ENCODE data around the gene TBC1D8. TPM values are rescaled to one million over a fixed set of nuclear protein-coding genes. Genes with fewer than 3 reads are reported as not detected.

Gene TBC1D8
- polyA plus RNA-seq, 4 donors, result 12.6 to 113 (median 28.2) TPM

DNA sequence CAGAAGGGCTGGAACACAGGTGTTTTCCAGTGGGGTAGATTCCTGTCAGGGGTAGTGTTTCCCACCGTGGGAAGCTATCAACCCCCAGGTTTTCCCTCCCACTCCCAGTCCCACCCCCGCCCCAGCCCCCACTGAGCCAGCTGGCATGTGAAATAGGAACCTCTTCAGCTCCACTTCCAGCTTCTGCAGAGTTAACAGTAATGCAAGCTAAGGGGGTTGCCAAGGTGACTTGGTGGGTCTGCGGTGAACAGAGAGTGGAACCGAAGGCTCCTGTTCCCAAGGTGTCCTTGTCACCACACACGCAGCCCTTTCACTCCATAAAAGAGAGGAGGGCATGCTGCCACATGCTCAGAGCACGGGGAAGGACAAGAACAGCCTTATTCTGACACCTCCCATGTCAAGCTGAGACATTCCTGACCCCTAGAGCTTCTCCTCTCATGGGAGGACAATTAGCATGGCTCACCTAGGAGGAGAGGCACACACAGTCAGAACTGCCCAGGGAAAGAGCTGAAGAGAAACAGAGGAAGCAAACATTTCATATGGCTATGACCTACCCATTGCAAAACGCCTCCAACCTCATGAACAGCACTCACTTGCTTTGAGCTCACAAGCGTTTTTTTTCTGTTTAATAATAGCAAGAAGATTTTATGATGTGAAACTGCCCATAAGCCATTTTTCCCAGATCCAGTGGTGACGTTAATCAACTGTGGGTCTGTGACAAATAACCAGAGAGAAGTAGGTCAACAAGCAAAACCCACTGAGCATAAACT lies 39.8 kb upstream of the TBC1D8 start:
- FAIRE-seq, result no peak
- no peaks in the 10 kb centered on the region for H3K36me3 ChIP-seq (ENCODE audit: control insufficient read depth in 3 of 3, insufficient read depth in 2 of 3, low read depth in 1 of 3, low read length in 3 of 3)
- WGBS, 3 donors, result 52 to 82% (median 55%) methylated on average over 9 of the region's 9 CpGs

DNA sequence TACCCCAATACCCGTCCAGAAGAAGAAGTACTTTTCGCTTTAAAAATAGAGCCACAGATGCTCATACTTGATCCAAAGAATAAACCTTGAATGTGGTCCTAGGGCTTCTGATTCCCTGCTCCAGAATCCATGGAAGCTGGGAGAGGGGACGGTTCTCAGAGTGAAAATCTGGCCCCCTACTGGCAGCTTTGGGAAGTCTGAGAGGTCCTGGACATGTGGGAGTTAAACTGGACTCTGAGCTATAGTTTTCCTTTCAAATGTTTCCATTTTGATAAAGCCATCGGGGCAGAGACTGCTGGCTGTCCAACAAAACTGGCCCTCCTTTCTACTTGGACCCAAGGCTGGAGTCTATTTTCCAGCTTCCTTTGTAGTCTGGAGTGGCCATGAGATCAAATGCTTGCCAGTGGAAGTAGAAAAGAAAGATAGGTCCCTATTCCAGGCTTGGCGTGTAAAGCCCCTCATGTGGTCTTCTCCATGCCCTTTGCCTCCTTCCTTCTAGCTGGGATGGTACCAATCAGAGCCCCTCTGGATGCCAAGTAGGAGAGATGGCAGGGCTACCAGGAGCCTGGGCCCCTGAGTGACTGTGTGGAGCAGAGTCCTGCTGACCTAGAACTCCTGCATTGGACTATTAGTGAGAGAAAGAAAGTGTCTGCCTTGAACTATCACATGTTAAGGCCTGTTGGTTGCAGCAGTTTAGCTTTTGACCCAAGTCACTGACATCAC lies 37.7 kb upstream of the TBC1D8 start:
- no peaks in the 10 kb centered on the region for H3K4me1 ChIP-seq (ENCODE audit: control insufficient read depth in 3 of 3, insufficient read depth in 2 of 3, low read depth in 1 of 3, low read length in 2 of 3)
- H3K36me3 ChIP-seq (ENCODE audit: control insufficient read depth in 3 of 3, insufficient read depth in 2 of 3, low read depth in 1 of 3, low read length in 3 of 3), result no peaks in the 10 kb centered on the region
- H3K27me3 ChIP-seq (ENCODE audit: control insufficient read depth in 3 of 3, insufficient read depth in 3 of 3, low read length in 3 of 3), result no peaks in the 10 kb centered on the region
- no peak overlapping the region for H3K27ac ChIP-seq (ENCODE audit: low read depth in 1 of 3, low read length in 2 of 3)
- peaks cover 0 to 3% of the 10 kb centered on the region in 2 donors for H3K9me3 ChIP-seq (ENCODE audit: control insufficient read depth in 2 of 2, insufficient read depth in 1 of 2, low read depth in 1 of 2, low read length in 1 of 2)
- whole genome bisulfite sequencing, 3 donors, result 76 to 80% (median 77%) methylated on average over 5 of the region's 5 CpGs
- FAIRE-seq, result no peak
- peak; percentile 30 to 31 for DNase-seq
- no peak overlapping the region for H3K4me3 ChIP-seq (ENCODE audit: low read depth in 1 of 3, low read length in 3 of 3)

More for the DNA sequence above, 39.8 kb upstream of the TBC1D8 start:
- H3K4me1 ChIP-seq (ENCODE audit: control insufficient read depth in 3 of 3, insufficient read depth in 2 of 3, low read depth in 1 of 3, low read length in 2 of 3), result no peaks in the 10 kb centered on the region
- H3K9me3 ChIP-seq (ENCODE audit: control insufficient read depth in 2 of 2, insufficient read depth in 1 of 2, low read depth in 1 of 2, low read length in 1 of 2), result peaks cover 0 to 3% of the 10 kb centered on the region in 2 donors
- H3K27me3 ChIP-seq (ENCODE audit: control insufficient read depth in 3 of 3, insufficient read depth in 3 of 3, low read length in 3 of 3), result no peaks in the 10 kb centered on the region
- H3K27ac ChIP-seq (ENCODE audit: low read depth in 1 of 3, low read length in 2 of 3), result peak overlapping the region in 1 of 3 donors; percentile 4
- DNase-seq, result no peak
- H3K4me3 ChIP-seq (ENCODE audit: low read depth in 1 of 3, low read length in 3 of 3), result no peak overlapping the region

DNA sequence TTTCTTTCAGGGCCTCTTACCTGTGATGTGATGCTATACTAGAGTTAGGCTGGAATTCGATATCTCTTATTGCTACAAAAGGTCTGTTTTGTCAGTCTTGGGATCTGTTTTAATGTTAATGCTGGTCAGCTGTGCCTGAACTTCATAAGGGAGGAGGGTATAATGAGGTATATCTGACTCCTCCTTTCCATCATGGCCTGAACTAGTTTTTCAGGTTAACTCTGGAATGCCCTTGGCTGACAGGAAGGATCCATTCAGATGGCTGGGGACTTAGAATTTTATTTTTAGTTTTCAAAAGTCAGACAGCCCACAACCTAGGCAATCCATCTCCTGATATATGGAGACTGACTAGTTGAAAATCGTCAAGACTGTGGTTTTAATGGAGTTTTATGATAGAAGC lies 35.9 kb upstream of the TBC1D8 start:
- Histone ChIP-seq H3K36me3 (ENCODE audit: control insufficient read depth in 3 of 3, insufficient read depth in 2 of 3, low read depth in 1 of 3, low read length in 3 of 3) (no peaks in the 10 kb centered on the region), H3K27me3 (ENCODE audit: control insufficient read depth in 3 of 3, insufficient read depth in 3 of 3, low read length in 3 of 3) (no peaks in the 10 kb centered on the region), H3K9me3 (ENCODE audit: control insufficient read depth in 2 of 2, insufficient read depth in 1 of 2, low read depth in 1 of 2, low read length in 1 of 2) (peaks cover 0 to 3% of the 10 kb centered on the region in 2 donors), H3K4me1 (ENCODE audit: control insufficient read depth in 3 of 3, insufficient read depth in 2 of 3, low read depth in 1 of 3, low read length in 2 of 3) (no peaks in the 10 kb centered on the region), H3K4me3 (ENCODE audit: low read depth in 1 of 3, low read length in 3 of 3) (no peak overlapping the region), H3K27ac (ENCODE audit: low read depth in 1 of 3, low read length in 2 of 3) (no peak overlapping the region)
- FAIRE-seq, result no peak
- WGBS, 3 donors, result 78 to 79% (median 78%) methylated on average over 2 of the region's 2 CpGs
- DNase-seq, result no peak

DNA sequence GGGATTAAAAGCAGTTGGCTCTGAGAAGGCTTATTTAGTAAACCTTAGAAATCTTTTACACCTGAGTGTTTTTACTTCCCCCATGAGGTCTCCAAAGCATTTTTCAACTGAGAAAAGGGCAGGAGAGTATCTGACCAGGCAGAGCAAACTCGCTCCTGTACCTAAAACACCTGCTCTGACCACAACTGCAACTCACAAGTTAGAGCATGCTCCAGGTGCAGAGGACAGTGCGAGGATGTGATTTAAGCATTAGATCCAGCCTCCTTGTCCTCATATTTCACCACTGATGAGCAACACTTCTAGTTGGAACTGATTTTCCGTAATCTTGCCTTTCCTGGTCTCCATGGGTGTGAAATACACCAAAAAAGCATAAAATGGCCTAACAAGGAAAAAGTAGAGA lies 34.5 kb upstream of the TBC1D8 start:
- FAIRE-seq, result no peak

DNA sequence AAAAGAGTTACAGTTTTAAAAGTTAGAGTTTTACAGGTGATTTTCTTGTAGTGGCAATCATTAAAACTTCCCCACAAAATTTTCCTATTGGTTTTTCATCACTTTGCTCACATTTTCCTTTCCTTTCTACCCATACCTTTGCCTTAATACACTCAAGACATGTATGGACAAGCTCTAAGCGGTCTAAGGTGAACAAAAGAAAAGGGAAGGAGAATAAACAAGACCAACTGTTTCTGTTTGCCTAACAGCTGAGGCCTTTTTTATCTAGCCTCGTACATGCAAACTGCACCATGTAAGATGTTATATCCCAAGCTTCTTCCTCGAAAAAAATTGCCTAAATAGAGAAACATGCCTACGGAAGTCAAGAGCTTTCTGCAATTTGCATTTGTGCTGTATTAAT lies 33.9 kb upstream of the TBC1D8 start:
- DNase-seq (no peak), FAIRE-seq (no peak)
- H3K27me3 ChIP-seq (ENCODE audit: control insufficient read depth in 3 of 3, insufficient read depth in 3 of 3, low read length in 3 of 3), result no peaks in the 10 kb centered on the region
- no peak overlapping the region for H3K27ac ChIP-seq (ENCODE audit: low read depth in 1 of 3, low read length in 2 of 3)
- no peaks in the 10 kb centered on the region for H3K4me1 ChIP-seq (ENCODE audit: control insufficient read depth in 3 of 3, insufficient read depth in 2 of 3, low read depth in 1 of 3, low read length in 2 of 3)
- H3K9me3 ChIP-seq (ENCODE audit: control insufficient read depth in 2 of 2, insufficient read depth in 1 of 2, low read depth in 1 of 2, low read length in 1 of 2), result peaks cover 0 to 3% of the 10 kb centered on the region in 2 donors
- no peaks in the 10 kb centered on the region for H3K36me3 ChIP-seq (ENCODE audit: control insufficient read depth in 3 of 3, insufficient read depth in 2 of 3, low read depth in 1 of 3, low read length in 3 of 3)
- WGBS, 3 donors, result 72 to 89% (median 81%) methylated on average over 4 of the region's 4 CpGs
- no peak overlapping the region for H3K4me3 ChIP-seq (ENCODE audit: low read depth in 1 of 3, low read length in 3 of 3)

More for the DNA sequence above, 34.5 kb upstream of the TBC1D8 start:
- Histone ChIP-seq H3K27ac (ENCODE audit: low read depth in 1 of 3, low read length in 2 of 3) (no peak overlapping the region), H3K36me3 (ENCODE audit: control insufficient read depth in 3 of 3, insufficient read depth in 2 of 3, low read depth in 1 of 3, low read length in 3 of 3) (no peaks in the 10 kb centered on the region), H3K4me3 (ENCODE audit: low read depth in 1 of 3, low read length in 3 of 3) (no peak overlapping the region), H3K9me3 (ENCODE audit: control insufficient read depth in 2 of 2, insufficient read depth in 1 of 2, low read depth in 1 of 2, low read length in 1 of 2) (peaks cover 0 to 3% of the 10 kb centered on the region in 2 donors), H3K4me1 (ENCODE audit: control insufficient read depth in 3 of 3, insufficient read depth in 2 of 3, low read depth in 1 of 3, low read length in 2 of 3) (no peaks in the 10 kb centered on the region), H3K27me3 (ENCODE audit: control insufficient read depth in 3 of 3, insufficient read depth in 3 of 3, low read length in 3 of 3) (no peaks in the 10 kb centered on the region)
- no peak for DNase-seq
- 86 to 91% (median 91%) methylated on average over 3 of the region's 3 CpGs for WGBS, 3 donors

DNA sequence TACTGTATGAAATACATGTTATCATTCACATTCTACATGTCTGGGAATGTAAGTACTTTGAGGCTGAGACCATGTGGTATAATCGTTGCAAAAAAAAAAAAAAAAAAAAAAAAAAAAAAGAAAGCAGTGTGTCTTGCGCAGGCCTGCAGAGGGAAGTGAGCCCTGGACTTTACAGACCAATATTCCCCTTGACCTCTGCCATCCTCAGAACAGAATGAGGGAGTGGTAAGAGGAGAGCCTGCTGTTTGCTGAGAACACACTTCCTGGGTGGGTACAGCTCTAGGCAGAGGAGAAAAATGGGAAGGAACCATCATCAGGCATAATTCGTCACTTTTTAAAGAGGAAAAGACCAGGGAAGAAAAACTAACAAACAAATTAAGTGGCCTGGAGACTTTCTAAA lies 28.8 kb upstream of the TBC1D8 start:
- Histone ChIP-seq H3K27me3 (ENCODE audit: control insufficient read depth in 3 of 3, insufficient read depth in 3 of 3, low read length in 3 of 3) (no peaks in the 10 kb centered on the region), H3K4me3 (ENCODE audit: low read depth in 1 of 3, low read length in 3 of 3) (no peak overlapping the region), H3K9me3 (ENCODE audit: control insufficient read depth in 2 of 2, insufficient read depth in 1 of 2, low read depth in 1 of 2, low read length in 1 of 2) (no peaks in the 10 kb centered on the region), H3K36me3 (ENCODE audit: control insufficient read depth in 3 of 3, insufficient read depth in 2 of 3, low read depth in 1 of 3, low read length in 3 of 3) (no peaks in the 10 kb centered on the region), H3K27ac (ENCODE audit: low read depth in 1 of 3, low read length in 2 of 3) (no peak overlapping the region), H3K4me1 (ENCODE audit: control insufficient read depth in 3 of 3, insufficient read depth in 2 of 3, low read depth in 1 of 3, low read length in 2 of 3) (no peaks in the 10 kb centered on the region)
- WGBS, 3 donors, result 51 to 73% (median 62%) methylated on average over 3 of the region's 3 CpGs
- DNase-seq, result peak in 1 of 2 donors; percentile 49
- no peak for FAIRE-seq

DNA sequence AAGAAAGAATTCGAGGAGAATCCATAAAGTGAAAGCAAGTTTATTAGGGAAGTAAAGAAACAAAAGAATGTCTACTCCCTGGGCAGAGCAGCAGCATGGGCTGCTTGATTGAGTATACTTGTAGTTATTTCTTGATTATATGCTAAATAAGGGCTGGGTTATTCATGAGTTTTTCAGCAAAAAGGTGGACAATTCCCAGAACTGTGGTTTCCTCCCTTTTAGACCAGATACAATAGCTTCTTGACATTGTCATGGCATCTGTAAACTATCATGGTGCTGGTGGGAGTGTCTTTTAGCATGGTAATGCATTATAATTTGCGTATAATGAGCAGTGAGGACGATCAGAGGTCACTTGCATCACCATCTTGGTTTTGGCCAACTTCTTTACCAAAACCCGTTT lies 25.6 kb upstream of the TBC1D8 start:
- 71 to 83% (median 75%) methylated on average over 4 of the region's 4 CpGs for WGBS, 3 donors
- Histone ChIP-seq H3K9me3 (ENCODE audit: control insufficient read depth in 2 of 2, insufficient read depth in 1 of 2, low read depth in 1 of 2, low read length in 1 of 2) (peaks cover 0 to 10% of the 10 kb centered on the region in 2 donors), H3K27ac (ENCODE audit: low read depth in 1 of 3, low read length in 2 of 3) (no peak overlapping the region), H3K4me3 (ENCODE audit: low read depth in 1 of 3, low read length in 3 of 3) (no peak overlapping the region), H3K4me1 (ENCODE audit: control insufficient read depth in 3 of 3, insufficient read depth in 2 of 3, low read depth in 1 of 3, low read length in 2 of 3) (no peaks in the 10 kb centered on the region), H3K27me3 (ENCODE audit: control insufficient read depth in 3 of 3, insufficient read depth in 3 of 3, low read length in 3 of 3) (no peaks in the 10 kb centered on the region), H3K36me3 (ENCODE audit: control insufficient read depth in 3 of 3, insufficient read depth in 2 of 3, low read depth in 1 of 3, low read length in 3 of 3) (no peaks in the 10 kb centered on the region)
- DNase-seq, result no peak
- no peak for FAIRE-seq

DNA sequence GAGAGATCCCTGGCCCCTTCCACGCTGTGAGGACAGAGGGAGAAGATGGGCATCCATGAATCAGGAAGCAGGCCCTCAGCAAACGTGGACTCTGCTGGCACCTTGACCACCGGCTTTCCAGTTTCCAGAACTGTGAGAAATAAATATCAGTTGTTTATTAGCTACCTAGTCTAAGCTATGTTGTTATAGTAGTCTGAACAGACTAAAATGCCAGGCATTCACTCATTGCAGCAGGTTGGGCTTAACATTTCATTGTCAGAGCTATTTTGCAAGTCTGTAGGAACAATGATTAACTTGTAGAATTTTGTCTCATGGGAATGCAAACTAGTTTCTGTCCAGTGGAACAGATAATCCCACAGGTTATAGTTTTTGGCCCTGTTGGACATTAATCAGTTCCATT lies 24.8 kb upstream of the TBC1D8 start:
- peaks cover 0 to 10% of the 10 kb centered on the region in 2 donors for H3K9me3 ChIP-seq (ENCODE audit: control insufficient read depth in 2 of 2, insufficient read depth in 1 of 2, low read depth in 1 of 2, low read length in 1 of 2)
- FAIRE-seq, result no peak
- no peak overlapping the region for H3K27ac ChIP-seq (ENCODE audit: low read depth in 1 of 3, low read length in 2 of 3)
- peak in 1 of 2 donors; percentile 20 for DNase-seq
- H3K4me1 ChIP-seq (ENCODE audit: control insufficient read depth in 3 of 3, insufficient read depth in 2 of 3, low read depth in 1 of 3, low read length in 2 of 3), result no peaks in the 10 kb centered on the region
- no peaks in the 10 kb centered on the region for H3K27me3 ChIP-seq (ENCODE audit: control insufficient read depth in 3 of 3, insufficient read depth in 3 of 3, low read length in 3 of 3)
- WGBS, 3 donors, result 80 to 84% (median 83%) methylated on average over 3 of the region's 3 CpGs
- H3K4me3 ChIP-seq (ENCODE audit: low read depth in 1 of 3, low read length in 3 of 3), result no peak overlapping the region
- no peaks in the 10 kb centered on the region for H3K36me3 ChIP-seq (ENCODE audit: control insufficient read depth in 3 of 3, insufficient read depth in 2 of 3, low read depth in 1 of 3, low read length in 3 of 3)
